Endothelial cell of umbilical vein (primary cell): ENCODE measurements around the gene TFG. TPM values are rescaled to one million over a fixed set of nuclear protein-coding genes. Genes with fewer than 3 reads are reported as not detected.

Source experiments
- BruUV-seq: library from RNA; stranded (reverse); fragments of 400-500 nt; replicated peaks from 2 replicates; lab custom pipeline; 2021; lab: Mats Ljungman, UMichigan
- CTCF ChIA-PET: fragments of 300-600, 350-600 bp; sonication (Branson Sonifier 250); formaldehyde crosslinking; loops from one replicate; lab custom pipeline; 2021; ENCODE audit warnings: antibody characterized with exemption, inconsistent platforms; lab: Charles Lee
- POLR2A ChIA-PET: fragments of 300-600, 350-600 bp; sonication (Branson Sonifier 250); formaldehyde crosslinking; loops from one replicate; lab custom pipeline; 2021; ENCODE audit warnings: antibody characterized with exemption, inconsistent platforms; lab: Charles Lee
- DNase-seq: peaks from one replicate; pipeline ENCODE4 v3.0.0-alpha.2; 2011; ENCODE audit warnings: low read depth, low spot score
- FAIRE-seq: peaks from 2 replicates; lab custom pipeline; 2011; peaks lifted over from hg19 to GRCh38; lab: Jason Lieb, UNC
- H2AFZ ChIP-seq: 2 replicates; pipeline ENCODE4 v1.6.0; 2012; ENCODE audit warnings: low read depth, low read length, control low read depth, inconsistent platforms
- H3K27ac ChIP-seq: 2 replicates; pipeline ENCODE4 v1.5.1; 2011; ENCODE audit warnings: low read depth, mild to moderate bottlenecking, control low read depth, low read length, moderate library complexity; ENCODE audit not compliant: insufficient read depth
- H3K27me3 ChIP-seq, 2 experiments: 2 replicates each; pipeline versions ENCODE4 v1.6.0 to v1.6.1; 2011; ENCODE audit warnings: low read length in 2 of 2, mixed read lengths in 1 of 2; ENCODE audit not compliant: control insufficient read depth in 2 of 2, insufficient read depth in 2 of 2
- H3K36me3 ChIP-seq, 2 experiments: 2 replicates in 1 of 2; 3 replicates in 1 of 2; pipeline ENCODE4 v1.5.1; 2011; ENCODE audit warnings: low read length in 2 of 2, mild to moderate bottlenecking in 1 of 2, moderate library complexity in 1 of 2; ENCODE audit not compliant: control insufficient read depth in 2 of 2, insufficient read depth in 2 of 2; ENCODE audit errors: extremely low read depth in 1 of 2
- H3K4me1 ChIP-seq: 3 replicates; pipeline ENCODE4 v1.5.1; 2011; ENCODE audit warnings: mild to moderate bottlenecking, low read length; ENCODE audit not compliant: control insufficient read depth, insufficient read depth; ENCODE audit errors: extremely low read depth
- H3K4me2 ChIP-seq: 2 replicates; pipeline ENCODE4 v1.6.1; 2011; ENCODE audit warnings: low read length, control low read depth, mixed read lengths; ENCODE audit not compliant: insufficient read depth
- H3K4me3 ChIP-seq, 3 experiments: fragments of 200-600 bp in 1 of 3; sonication (generic), shearing (Covaris generic) in 1 of 3; replicated peaks in 1 of 3; 2 replicates each; pipeline ENCODE4 v1.5.1; 2011 to 2016; ENCODE audit warnings: control low read depth in 3 of 3, low read length in 3 of 3, mild to moderate bottlenecking in 2 of 3, inconsistent platforms in 1 of 3, low read depth in 1 of 3, moderate library complexity in 1 of 3; ENCODE audit not compliant: insufficient read depth in 1 of 3
- H3K79me2 ChIP-seq: 2 replicates; pipeline ENCODE4 v1.6.0; 2012; ENCODE audit warnings: low read length, inconsistent platforms; ENCODE audit not compliant: control insufficient read depth, insufficient read depth
- H3K9ac ChIP-seq: replicated peaks from 2 replicates; pipeline ENCODE3; 2011; ENCODE audit warnings: low read length, control low read depth; ENCODE audit not compliant: insufficient read depth; ENCODE audit errors: extremely low read depth
- H3K9me1 ChIP-seq: replicated peaks from 3 replicates; pipeline ENCODE4 v1.6.0; 2011; ENCODE audit warnings: mild to moderate bottlenecking, low read length; ENCODE audit not compliant: control insufficient read depth, insufficient read depth; ENCODE audit errors: extremely low read depth
- H3K9me3 ChIP-seq: replicated peaks from 2 replicates; pipeline ENCODE4 v1.5.1; 2012; ENCODE audit warnings: low read length, inconsistent platforms; ENCODE audit not compliant: control insufficient read depth, insufficient read depth
- H4K20me1 ChIP-seq: replicated peaks from 2 replicates; pipeline ENCODE3; 2011; ENCODE audit warnings: mild to moderate bottlenecking, low read length; ENCODE audit not compliant: control insufficient read depth, insufficient read depth; ENCODE audit errors: extremely low read depth
- EZH2 ChIP-seq: IDR thresholded peaks from 2 replicates; pipeline ENCODE4 v1.6.1; 2012; ENCODE audit warnings: borderline replicate concordance, low read depth, mild to moderate bottlenecking, moderate library complexity, low read length, inconsistent platforms; ENCODE audit not compliant: severe bottlenecking
- FOS ChIP-seq: IDR thresholded peaks from 2 replicates; pipeline ENCODE4 v1.6.1; 2011; ENCODE audit warnings: mild to moderate bottlenecking, low read length, moderate library complexity, borderline replicate concordance; ENCODE audit not compliant: insufficient read depth
- GATA2 ChIP-seq: IDR thresholded peaks from 2 replicates; pipeline ENCODE4 v1.7.0; 2011; ENCODE audit warnings: low read depth, mild to moderate bottlenecking, moderate library complexity, mixed read lengths, low read length; ENCODE audit not compliant: insufficient read length, insufficient read depth
- JUN ChIP-seq: IDR thresholded peaks from 2 replicates; pipeline ENCODE4 v1.6.1; 2011; ENCODE audit warnings: borderline replicate concordance, low read depth; ENCODE audit not compliant: insufficient read length, insufficient read depth
- MAX ChIP-seq: IDR thresholded peaks from 2 replicates; pipeline ENCODE4 v1.6.1; 2011; ENCODE audit not compliant: insufficient read depth, insufficient read length
- MYC ChIP-seq: IDR thresholded peaks from one replicate; pipeline ENCODE4 v1.6.1; 2011; ENCODE audit warnings: mild to moderate bottlenecking, low read depth, low read length
- POLR2A ChIP-seq: IDR thresholded peaks from 2 replicates; pipeline ENCODE4 v1.6.1; 2012; ENCODE audit warnings: low read depth, mild to moderate bottlenecking, control low read depth, low read length
- POLR2AphosphoS5 ChIP-seq: IDR thresholded peaks from 2 replicates; pipeline ENCODE4 v1.6.1; 2012; ENCODE audit warnings: low read depth, mild to moderate bottlenecking, control low read depth, low read length, moderate library complexity; ENCODE audit not compliant: insufficient read depth
- dilution Hi-C: fragments of 300-500 bp; cut with MboI; formaldehyde crosslinking; loops from one replicate; pipeline ENCODE4 v1.15.0; 2019; ENCODE audit warnings: low sequenced_read_pairs; ENCODE audit not compliant: extremely low pct_ligation_motif_present
- intact Hi-C: fragments of 100-400 bp; cut with micrococcal nuclease; formaldehyde crosslinking; loops from one replicate; pipeline ENCODE4 v1.10.0; 2022
- polyA plus RNA-seq, 4 experiments: library from polyadenylated mRNA; depleted of rRNA in 3 of 4; stranded (reverse) in 3 of 4; unstranded in 1 of 4; fragments of >200 nt; gene quantifications; 2 replicates each; pipeline versions ENCODE4 v1.2.1 to v1.2.3, GENCODE V29; 2011 to 2012; ENCODE audit warnings: missing spikeins in 1 of 4
- total RNA-seq: library from RNA; stranded (reverse); gene quantifications from 2 replicates; pipeline ENCODE4 v1.2.3, GENCODE V29; 2021
- TF ChIP-seq, protein P1 (sequence below), 2 donors: IDR thresholded peaks; 1 replicate in 1 of 2; 2 replicates in 1 of 2; pipeline ENCODE4 v1.5.1; 2011; ENCODE audit warnings: low read length in 2 of 2, mild to moderate bottlenecking in 2 of 2, moderate library complexity in 2 of 2, control low read depth in 1 of 2, inconsistent platforms in 1 of 2, low read depth in 1 of 2; ENCODE audit not compliant: insufficient read depth in 1 of 2; ENCODE audit errors: extremely low read depth in 1 of 2

Gene TFG
- total and polyA plus RNA-seq, 2 donors (not counting 3 experiments of a cell fraction or from before 2014, with no cell fraction given) = 106 to 154 TPM

- dilution Hi-C loops = no loop called here
- intact Hi-C loops = no loop called here
- H3K4me2 ChIP-seq = no peak overlapping the region
- H3K79me2 ChIP-seq = no peaks in the 10 kb centered on the region
- H4K20me1 ChIP-seq = no peaks in the 10 kb centered on the region
- H3K27ac ChIP-seq = no peak overlapping the region
- FAIRE-seq (no peak), DNase-seq (no peak)
- no peak overlapping the region for H3K9ac ChIP-seq
- H2AFZ ChIP-seq = no peak overlapping the region
- CTCF ChIA-PET = interaction anchor here (0.8 to 1.4 kb wide), 2 partner anchors 13 to 14 kb away, joined by 3 read pairs; no protein-coding TSS in a partner anchor
- H3K27me3 ChIP-seq = peaks cover 9 to 23% of the 10 kb centered on the region in 2 experiments
- TF ChIP-seq MYC (no peak), JUN (no peak), FOS (no peak), POLR2AphosphoS5 (no peak), GATA2 (no peak), EZH2 (no peak), POLR2A (no peak), MAX (no peak)
- TF ChIP-seq, protein P1, sequence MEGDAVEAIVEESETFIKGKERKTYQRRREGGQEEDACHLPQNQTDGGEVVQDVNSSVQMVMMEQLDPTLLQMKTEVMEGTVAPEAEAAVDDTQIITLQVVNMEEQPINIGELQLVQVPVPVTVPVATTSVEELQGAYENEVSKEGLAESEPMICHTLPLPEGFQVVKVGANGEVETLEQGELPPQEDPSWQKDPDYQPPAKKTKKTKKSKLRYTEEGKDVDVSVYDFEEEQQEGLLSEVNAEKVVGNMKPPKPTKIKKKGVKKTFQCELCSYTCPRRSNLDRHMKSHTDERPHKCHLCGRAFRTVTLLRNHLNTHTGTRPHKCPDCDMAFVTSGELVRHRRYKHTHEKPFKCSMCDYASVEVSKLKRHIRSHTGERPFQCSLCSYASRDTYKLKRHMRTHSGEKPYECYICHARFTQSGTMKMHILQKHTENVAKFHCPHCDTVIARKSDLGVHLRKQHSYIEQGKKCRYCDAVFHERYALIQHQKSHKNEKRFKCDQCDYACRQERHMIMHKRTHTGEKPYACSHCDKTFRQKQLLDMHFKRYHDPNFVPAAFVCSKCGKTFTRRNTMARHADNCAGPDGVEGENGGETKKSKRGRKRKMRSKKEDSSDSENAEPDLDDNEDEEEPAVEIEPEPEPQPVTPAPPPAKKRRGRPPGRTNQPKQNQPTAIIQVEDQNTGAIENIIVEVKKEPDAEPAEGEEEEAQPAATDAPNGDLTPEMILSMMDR (IDR thresholded peaks at IDR 0.05; ENCODE audit: extremely low read depth in 1 of 2, insufficient read depth in 1 of 2, low read depth in 1 of 2, low read length in 2 of 2) = no peak
- no TSS peak for BruUV-seq
- H3K36me3 ChIP-seq = no peaks in the 10 kb centered on the region
- POLR2A ChIA-PET = no interaction called here
- no peaks in the 10 kb centered on the region for H3K9me1 ChIP-seq
- H3K9me3 ChIP-seq = no peaks in the 10 kb centered on the region
- H3K4me3 ChIP-seq = no peak overlapping the region
- H3K4me1 ChIP-seq = no peaks in the 10 kb centered on the region
Measured at GRCh38 chr3:100693225-100693624, 16.1 kb upstream of the TFG start.
